Measurements from ENCODE around the gene CNOT6.
"Not testable (repeated sequence)": the region's sequence is repeated elsewhere in the genome, so short reads cannot be mapped to it uniquely, and the experiment has no call there.

CNOT6 gene

GRCh38 chr5:180492226-180492903 is 1.8 kb upstream of the CNOT6 start:
- Histone ChIP-seq H3K4me1 (peaks cover 0 to 24% (median 17%) of the 10 kb centered on the region in 4 donors), H3K4me3 (no peak overlapping the region), H3K27me3 (no peaks in the 10 kb centered on the region), H3K36me3 (no peaks in the 10 kb centered on the region), H3K27ac (no peak overlapping the region), H3K9me3 (no peaks in the 10 kb centered on the region)
- TF ChIP-seq CTCF (IDR thresholded peaks at IDR 0.05): no peak
- intact Hi-C loops (cut with DNase I; ENCODE audit: low total_unique reads): no loop called here
- no peak for DNase-seq

GRCh38 chr5:180494510-180495181 is 467 bp downstream of the CNOT6 start:
- H3K27me3 ChIP-seq: no peaks in the 10 kb centered on the region
- no peaks in the 10 kb centered on the region for H3K9me3 ChIP-seq
- H3K4me1 ChIP-seq: peaks cover 0 to 32% (median 17%) of the 10 kb centered on the region in 4 donors
- TF ChIP-seq CTCF (IDR thresholded peaks at IDR 0.05): no peak
- H3K4me3 ChIP-seq: peak overlapping the region; percentile 74 to 100
- H3K27ac ChIP-seq: peak overlapping the region; percentile 94 to 96
- intact Hi-C loops (cut with DNase I; ENCODE audit: low total_unique reads): no loop called here
- DNase-seq: peak; percentile 39 to 74
- no peaks in the 10 kb centered on the region for H3K36me3 ChIP-seq

GRCh38 chr5:180495292-180495691 is 1.1 kb downstream of the CNOT6 start:
- intact Hi-C loops (cut with DNase I; ENCODE audit: low total_unique reads): no loop called here
- TF ChIP-seq CTCF (IDR thresholded peaks at IDR 0.05): no peak
- no peak for DNase-seq
- no peaks in the 10 kb centered on the region for H3K36me3 ChIP-seq
- H3K27ac ChIP-seq: peak overlapping the region; percentile 94 to 96
- H3K27me3 ChIP-seq: no peaks in the 10 kb centered on the region
- peaks cover 0 to 32% (median 17%) of the 10 kb centered on the region in 4 donors for H3K4me1 ChIP-seq
- peak overlapping the region; percentile 74 to 100 for H3K4me3 ChIP-seq
- H3K9me3 ChIP-seq: no peaks in the 10 kb centered on the region

- intact Hi-C loops (cut with DNase I; ENCODE audit: low total_unique reads): no loop called here
- no peak for DNase-seq
- no peak for TF ChIP-seq CTCF (IDR thresholded peaks at IDR 0.05)
- peaks cover 0 to 32% (median 17%) of the 10 kb centered on the region in 4 donors for H3K4me1 ChIP-seq
- H3K4me3 ChIP-seq: peak overlapping the region; percentile 74 to 100
- H3K36me3 ChIP-seq: no peaks in the 10 kb centered on the region
- H3K9me3 ChIP-seq: no peaks in the 10 kb centered on the region
- no peak overlapping the region for H3K27ac ChIP-seq
- no peaks in the 10 kb centered on the region for H3K27me3 ChIP-seq
Observed at GRCh38 chr5:180495991-180496741, 2.0 kb downstream of the CNOT6 start.

GRCh38 chr5:180496806-180497205 is 2.6 kb downstream of the CNOT6 start:
- not testable (repeated sequence) for H3K9me3 ChIP-seq
- peaks cover 0 to 32% (median 17%) of the 10 kb centered on the region in 4 donors for H3K4me1 ChIP-seq

GRCh38 chr5:180497865-180498264 is 3.7 kb downstream of the CNOT6 start:
- H3K9me3 ChIP-seq; H3K27me3 ChIP-seq; H3K27ac ChIP-seq; H3K36me3 ChIP-seq; H3K4me3 ChIP-seq; DNase-seq; intact Hi-C loops (cut with DNase I; ENCODE audit: low total_unique reads): not testable (repeated sequence)
- H3K4me1 ChIP-seq: peaks cover 0 to 32% (median 17%) of the 10 kb centered on the region in 4 donors

More at GRCh38 chr5:180496806-180497205, 2.6 kb downstream of the CNOT6 start:
- H3K27me3 ChIP-seq; H3K36me3 ChIP-seq; intact Hi-C loops (cut with DNase I; ENCODE audit: low total_unique reads); DNase-seq; H3K27ac ChIP-seq; H3K4me3 ChIP-seq: not testable (repeated sequence)

All from tibial artery (tissue), 4 donors.